ENCODE data around the gene GRM3. TPM values are rescaled to one million over a fixed set of nuclear protein-coding genes. Genes with fewer than 3 reads are reported as not detected.

The GRM3 gene
- total and polyA plus RNA-seq, 2 of the 13 experiments (the other 11 are each of a cell fraction or from before 2014, with no cell fraction given) = not detected

DNA sequence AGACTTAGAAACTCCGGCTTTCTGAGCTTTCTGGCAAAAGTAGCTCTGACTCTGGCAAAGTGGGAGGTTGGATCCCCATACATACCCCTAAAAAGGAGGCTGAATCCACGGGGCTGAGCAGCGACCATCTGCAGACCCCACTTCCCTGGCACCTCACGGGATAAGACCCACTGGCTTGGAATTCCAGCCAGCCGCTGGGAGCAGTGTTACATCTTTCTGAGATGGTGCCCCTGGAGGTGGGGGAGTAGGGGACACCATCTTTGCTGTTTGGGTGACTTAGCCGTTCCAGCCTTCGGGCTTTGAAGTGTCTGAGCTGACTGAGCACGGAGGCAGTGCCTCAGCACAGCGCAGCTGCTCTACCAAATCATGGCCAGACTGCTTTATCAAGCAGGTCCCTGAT, 45.0 kb upstream of the GRM3 start:
- intact Hi-C loops (cut with micrococcal nuclease; ENCODE audit: unreplicated experiment) = loop anchor here (1.0 kb wide), 2 partner anchors 217 to 307 kb away; no protein-coding TSS in a partner anchor

More for the DNA sequence above, 45.0 kb upstream of the GRM3 start:
- TF ChIP-seq, protein P1, sequence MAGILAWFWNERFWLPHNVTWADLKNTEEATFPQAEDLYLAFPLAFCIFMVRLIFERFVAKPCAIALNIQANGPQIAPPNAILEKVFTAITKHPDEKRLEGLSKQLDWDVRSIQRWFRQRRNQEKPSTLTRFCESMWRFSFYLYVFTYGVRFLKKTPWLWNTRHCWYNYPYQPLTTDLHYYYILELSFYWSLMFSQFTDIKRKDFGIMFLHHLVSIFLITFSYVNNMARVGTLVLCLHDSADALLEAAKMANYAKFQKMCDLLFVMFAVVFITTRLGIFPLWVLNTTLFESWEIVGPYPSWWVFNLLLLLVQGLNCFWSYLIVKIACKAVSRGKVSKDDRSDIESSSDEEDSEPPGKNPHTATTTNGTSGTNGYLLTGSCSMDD (CRISPR knock-in tag; IDR thresholded peaks at IDR 0.05) = no peak
- TF ChIP-seq, protein P2, sequence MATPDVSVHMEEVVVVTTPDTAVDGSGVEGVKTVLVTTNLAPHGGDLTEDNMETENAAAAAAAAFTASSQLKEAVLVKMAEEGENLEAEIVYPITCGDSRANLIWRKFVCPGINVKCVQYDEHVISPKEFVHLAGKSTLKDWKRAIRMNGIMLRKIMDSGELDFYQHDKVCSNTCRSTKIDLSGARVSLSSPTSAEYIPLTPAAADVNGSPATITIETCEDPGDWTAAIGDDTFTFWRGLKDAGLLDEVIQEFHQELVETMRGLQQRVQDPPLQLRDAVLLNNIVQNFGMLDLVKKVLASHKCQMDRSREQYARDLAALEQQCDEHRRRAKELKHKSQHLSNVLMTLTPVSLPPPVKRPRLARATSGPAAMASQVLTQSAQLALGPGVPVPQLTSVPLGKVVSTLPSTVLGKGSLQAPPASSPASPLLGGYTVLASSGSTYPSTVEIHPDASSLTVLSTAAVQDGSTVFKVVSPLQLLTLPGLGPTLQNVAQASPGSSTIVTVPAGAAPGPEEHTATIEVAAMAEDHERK (CRISPR knock-in tag; IDR thresholded peaks at IDR 0.05; ENCODE audit: low read depth) = no peak
- TF ChIP-seq EEA1 (CRISPR knock-in tag; IDR thresholded peaks at IDR 0.05; ENCODE audit: borderline replicate concordance) = no peak
- TF ChIP-seq PHF5A (CRISPR knock-in tag; IDR thresholded peaks at IDR 0.05; ENCODE audit: low read depth, unreplicated experiment) = no peak
- ChIA-PET POLR2A (no interaction called here), CTCF (ENCODE audit: low intra/inter-chr PET ratio, low total read pairs) (interaction anchor here (1.7 kb wide), 1 partner anchor 306 kb away, joined by 11 read pairs; no protein-coding TSS in a partner anchor)
- in situ Hi-C loops (cut with HindIII; ENCODE audit: extremely low pct_ligation_motif_present, low pct_unique_long_range_greater_than_20kb) = loop anchor here (5.0 kb wide), 1 partner anchor 309 kb away; no protein-coding TSS in a partner anchor
- DNase-seq (ENCODE audit: low spot score) = no peak
- Histone ChIP-seq H2AFZ (ENCODE audit: low read length) (peak overlapping the region; percentile 42), H3K36me3 (replicated peaks in 1 of 2; ENCODE audit: control insufficient read depth in 1 of 2, insufficient read depth in 2 of 2, low read length in 2 of 2) (no peaks in the 10 kb centered on the region), H3K9ac (ENCODE audit: insufficient read depth, low read depth, low read length) (no peak overlapping the region), H3K79me2 (ENCODE audit: insufficient read depth, low read length) (no peaks in the 10 kb centered on the region), H3K27ac (ENCODE audit: extremely low read length, insufficient read depth, low read length) (no peak overlapping the region), H3K4me2 (ENCODE audit: low read depth, low read length) (no peak overlapping the region), H3K4me1 (ENCODE audit: insufficient read depth, low read length) (no peaks in the 10 kb centered on the region), H3K9me3 (ENCODE audit: low read length) (no peaks in the 10 kb centered on the region), H3K27me3 (ENCODE audit: control insufficient read depth in 1 of 2, insufficient read depth in 2 of 2, low read length in 2 of 2) (no peaks in the 10 kb centered on the region), H4K20me1 (ENCODE audit: insufficient read depth, low read length) (no peaks in the 10 kb centered on the region), H3K4me3 (replicated peaks in 1 of 3; ENCODE audit: insufficient read depth in 1 of 3, low read depth in 2 of 3, low read length in 3 of 3) (no peak overlapping the region)
- no CpG with 5 or more reads among the region's 9 CpGs for WGBS (ENCODE audit: low lambda C conversion rate)
- ATAC-seq = peak; percentile 58
- FAIRE-seq = no peak
- BruUV-seq (replicated peaks) = no TSS peak

Measured in HepG2 (cell line).